MCF 10A (cell line): ENCODE results near the gene MS4A7. TPM values are rescaled to one million over a fixed set of nuclear protein-coding genes. Genes with fewer than 3 reads are reported as not detected.

Source experiments
- BruUV-seq: library from RNA; stranded (reverse); fragments of 400-500 nt; replicated peaks from 2 replicates; lab custom pipeline; 2021; lab: Mats Ljungman, UMichigan
- CTCF ChIA-PET: fragments of 300-600 bp; sonication (Branson Sonifier 250); formaldehyde crosslinking; extraction: SDS; loops from one replicate; lab custom pipeline; 2021; ENCODE audit warnings: antibody characterized with exemption, inconsistent platforms; lab: Yijun Ruan, JAX
- POLR2A ChIA-PET: fragments of 300-600, 350-650 bp; sonication (Branson Sonifier 250); formaldehyde crosslinking; extraction: SDS; loops from one replicate; lab custom pipeline; 2020; ENCODE audit warnings: antibody characterized with exemption, inconsistent platforms; lab: Yijun Ruan, JAX
- DNase-seq: peaks from one replicate; pipeline ENCODE4 v3.0.0-alpha.2; 2018; ENCODE audit not compliant: unreplicated experiment
- H3K27ac Mint-ChIP-seq: one replicate; pipeline ENCODE4 v1.8.0; 2022; ENCODE audit warnings: mild to moderate bottlenecking, low read depth, mixed read lengths; ENCODE audit not compliant: unreplicated experiment
- H3K27me3 Mint-ChIP-seq: one replicate; pipeline ENCODE4 v1.8.0; 2022; ENCODE audit warnings: mixed read lengths; ENCODE audit not compliant: insufficient read depth, unreplicated experiment
- H3K36me3 Mint-ChIP-seq: one replicate; pipeline ENCODE4 v1.8.0; 2022; ENCODE audit warnings: mild to moderate bottlenecking, moderate library complexity, mixed read lengths; ENCODE audit not compliant: insufficient read depth, unreplicated experiment
- H3K4me1 Mint-ChIP-seq: one replicate; pipeline ENCODE4 v1.8.0; 2022; ENCODE audit warnings: mixed read lengths; ENCODE audit not compliant: insufficient read depth, unreplicated experiment
- H3K4me3 Mint-ChIP-seq: one replicate; pipeline ENCODE4 v1.8.0; 2022; ENCODE audit warnings: mild to moderate bottlenecking, moderate library complexity, mixed read lengths; ENCODE audit not compliant: unreplicated experiment
- H3K9me3 Mint-ChIP-seq: one replicate; pipeline ENCODE4 v1.8.0; 2022; ENCODE audit warnings: mixed read lengths; ENCODE audit not compliant: unreplicated experiment
- CTCF ChIP-seq: fragments of 200-600 bp; IDR thresholded peaks from one replicate; pipeline ENCODE4 v1.8.0; 2022; ENCODE audit warnings: antibody characterized with exemption, mild to moderate bottlenecking; ENCODE audit not compliant: unreplicated experiment
- intact Hi-C: fragments of 100-400 bp; cut with micrococcal nuclease; formaldehyde crosslinking; loops from 2 replicates; pipeline ENCODE4 v1.14.1; 2022
- total RNA-seq: library from RNA; stranded (reverse); gene quantifications from 2 replicates; pipeline ENCODE4 v1.2.3, GENCODE V29; 2022

Gene MS4A7
- total RNA-seq, 1 experiment from 2014 or later: not detected

GRCh38 chr11:60338053-60338452 is 40.3 kb upstream of the MS4A7 start:
- Mint-ChIP-seq H3K27ac (no peak overlapping the region), H3K4me1 (no peaks in the 10 kb centered on the region), H3K27me3 (peaks cover 48% of the 10 kb centered on the region), H3K4me3 (no peak overlapping the region), H3K9me3 (no peaks in the 10 kb centered on the region), H3K36me3 (no peaks in the 10 kb centered on the region)
- intact Hi-C loops: no loop called here
- POLR2A ChIA-PET: no interaction called here
- no peak for DNase-seq
- CTCF ChIA-PET: interaction anchor here (1.3 kb wide), 1 partner anchor 281 kb away, joined by 5 read pairs; no protein-coding TSS in a partner anchor
- TF ChIP-seq CTCF: no peak
- BruUV-seq: no TSS peak

- intact Hi-C loops: no loop called here
- Mint-ChIP-seq H3K27me3 (peaks cover 59% of the 10 kb centered on the region), H3K4me1 (no peaks in the 10 kb centered on the region), H3K27ac (no peak overlapping the region), H3K9me3 (no peaks in the 10 kb centered on the region), H3K4me3 (no peak overlapping the region), H3K36me3 (no peaks in the 10 kb centered on the region)
- POLR2A ChIA-PET: no interaction called here
- no peak for DNase-seq
- CTCF ChIA-PET: interaction anchor here (1.2 to 1.3 kb wide), 2 partner anchors 24 to 280 kb away, joined by 3 to 5 read pairs; no protein-coding TSS in a partner anchor
- no peak for TF ChIP-seq CTCF
- no TSS peak for BruUV-seq
Observed at GRCh38 chr11:60339356-60339755, 39.0 kb upstream of the MS4A7 start.

- ChIA-PET CTCF (interaction anchor here (0.6 to 5.5 kb wide), 11 partner anchors 9 to 431 kb away, joined by 3 to 37 read pairs (median 4); no protein-coding TSS in a partner anchor), POLR2A (no interaction called here)
- peak; percentile 41 for DNase-seq
- TF ChIP-seq CTCF: peak; percentile 59
- H3K4me1 Mint-ChIP-seq: no peaks in the 10 kb centered on the region
- no peaks in the 10 kb centered on the region for H3K9me3 Mint-ChIP-seq
- peaks cover 77% of the 10 kb centered on the region for H3K27me3 Mint-ChIP-seq
- intact Hi-C loops: no loop called here
- H3K4me3 Mint-ChIP-seq: no peak overlapping the region
- no peaks in the 10 kb centered on the region for H3K36me3 Mint-ChIP-seq
- no peak overlapping the region for H3K27ac Mint-ChIP-seq
- BruUV-seq: no TSS peak
Observed at GRCh38 chr11:60343094-60343704, 35.1 kb upstream of the MS4A7 start.

- Mint-ChIP-seq H3K4me1 (no peaks in the 10 kb centered on the region), H3K27me3 (peaks cover 77% of the 10 kb centered on the region), H3K9me3 (no peaks in the 10 kb centered on the region), H3K36me3 (peaks cover 6% of the 10 kb centered on the region), H3K4me3 (no peak overlapping the region), H3K27ac (no peak overlapping the region)
- TF ChIP-seq CTCF: no peak
- BruUV-seq: no TSS peak
- ChIA-PET POLR2A (no interaction called here), CTCF (interaction anchor here (0.6 to 5.5 kb wide), 10 partner anchors 10 to 390 kb away, joined by 3 to 37 read pairs (median 4); no protein-coding TSS in a partner anchor)
- intact Hi-C loops: no loop called here
- no peak for DNase-seq
Observed at GRCh38 chr11:60344146-60344545, 34.2 kb upstream of the MS4A7 start.
